Measurements from ENCODE around the gene MGP. TPM values are rescaled to one million over a fixed set of nuclear protein-coding genes. Genes with fewer than 3 reads are reported as not detected.

MGP gene
- total and polyA plus RNA-seq, 2 of the 13 experiments (the other 11 are each of a cell fraction or from before 2014, with no cell fraction given) = not detected

GRCh38 chr12:14846876-14847580 is 38.6 kb downstream of the MGP start:
- no peak overlapping the region for H3K4me3 ChIP-seq (replicated peaks in 1 of 3; ENCODE audit: insufficient read depth in 1 of 3, low read depth in 2 of 3, low read length in 3 of 3)
- POLR2A ChIA-PET = interaction anchor here (1.7 kb wide), 1 partner anchor 77 kb away, joined by 3 read pairs; no protein-coding TSS in a partner anchor
- no peak overlapping the region for H2AFZ ChIP-seq (ENCODE audit: low read length)
- no peaks in the 10 kb centered on the region for H3K9me3 ChIP-seq (ENCODE audit: low read length)
- peaks cover 38% of the 10 kb centered on the region for H3K4me1 ChIP-seq (ENCODE audit: insufficient read depth, low read length)
- CTCF ChIA-PET (ENCODE audit: low intra/inter-chr PET ratio, low total read pairs) = no interaction called here
- FAIRE-seq = no peak
- no TSS peak for BruUV-seq (replicated peaks)
- no peak for ATAC-seq
- H3K36me3 ChIP-seq (replicated peaks in 1 of 2; ENCODE audit: control insufficient read depth in 1 of 2, insufficient read depth in 2 of 2, low read length in 2 of 2) = no peaks in the 10 kb centered on the region
- H3K79me2 ChIP-seq (ENCODE audit: insufficient read depth, low read length) = no peaks in the 10 kb centered on the region
- no peak overlapping the region for H3K27ac ChIP-seq (ENCODE audit: extremely low read length, insufficient read depth, low read length)
- intact Hi-C loops (cut with micrococcal nuclease; ENCODE audit: unreplicated experiment) = loop anchor here (5.0 kb wide), 1 partner anchor 90 kb away; the partner anchor contains the start of gene ERP27
- TF ChIP-seq PPARG (CRISPR knock-in tag; conservative IDR thresholded peaks at IDR 0.05) (no peak), CBX2 (IDR thresholded peaks at IDR 0.05; ENCODE audit: low read depth, low read length) (no peak), CBX2 (CRISPR knock-in tag; IDR thresholded peaks at IDR 0.05; ENCODE audit: low read depth) (no peak), SIX4 (CRISPR knock-in tag; IDR thresholded peaks at IDR 0.05) (no peak), ELF3 (CRISPR knock-in tag; IDR thresholded peaks at IDR 0.05) (0 out of 2 replicates have a peak, but pooled peaks have one; percentile 14), ZBTB44 (CRISPR knock-in tag; IDR thresholded peaks at IDR 0.05) (no peak), MEIS1 (CRISPR knock-in tag; IDR thresholded peaks at IDR 0.05; ENCODE audit: borderline replicate concordance) (no peak)
- no peaks in the 10 kb centered on the region; a peak in 1 of 5 replicates for H3K27me3 ChIP-seq (ENCODE audit: control insufficient read depth in 1 of 2, insufficient read depth in 2 of 2, low read length in 2 of 2)
- in situ Hi-C loops (cut with HindIII; ENCODE audit: extremely low pct_ligation_motif_present, low pct_unique_long_range_greater_than_20kb) = no loop called here
- DNase-seq (ENCODE audit: low spot score) = peak; percentile 23
- H3K4me2 ChIP-seq (ENCODE audit: low read depth, low read length) = no peak overlapping the region
- H4K20me1 ChIP-seq (ENCODE audit: insufficient read depth, low read length) = no peaks in the 10 kb centered on the region
- H3K9ac ChIP-seq (ENCODE audit: insufficient read depth, low read depth, low read length) = no peak overlapping the region
- WGBS (ENCODE audit: low lambda C conversion rate) = 9% methylated on average over 4 of the region's 4 CpGs
